ENCODE results near the gene CACUL1.
"Not testable (repeated sequence)": the region's sequence is repeated elsewhere in the genome, so short reads cannot be mapped to it uniquely, and the experiment has no call there.

CACUL1 gene

DNA sequence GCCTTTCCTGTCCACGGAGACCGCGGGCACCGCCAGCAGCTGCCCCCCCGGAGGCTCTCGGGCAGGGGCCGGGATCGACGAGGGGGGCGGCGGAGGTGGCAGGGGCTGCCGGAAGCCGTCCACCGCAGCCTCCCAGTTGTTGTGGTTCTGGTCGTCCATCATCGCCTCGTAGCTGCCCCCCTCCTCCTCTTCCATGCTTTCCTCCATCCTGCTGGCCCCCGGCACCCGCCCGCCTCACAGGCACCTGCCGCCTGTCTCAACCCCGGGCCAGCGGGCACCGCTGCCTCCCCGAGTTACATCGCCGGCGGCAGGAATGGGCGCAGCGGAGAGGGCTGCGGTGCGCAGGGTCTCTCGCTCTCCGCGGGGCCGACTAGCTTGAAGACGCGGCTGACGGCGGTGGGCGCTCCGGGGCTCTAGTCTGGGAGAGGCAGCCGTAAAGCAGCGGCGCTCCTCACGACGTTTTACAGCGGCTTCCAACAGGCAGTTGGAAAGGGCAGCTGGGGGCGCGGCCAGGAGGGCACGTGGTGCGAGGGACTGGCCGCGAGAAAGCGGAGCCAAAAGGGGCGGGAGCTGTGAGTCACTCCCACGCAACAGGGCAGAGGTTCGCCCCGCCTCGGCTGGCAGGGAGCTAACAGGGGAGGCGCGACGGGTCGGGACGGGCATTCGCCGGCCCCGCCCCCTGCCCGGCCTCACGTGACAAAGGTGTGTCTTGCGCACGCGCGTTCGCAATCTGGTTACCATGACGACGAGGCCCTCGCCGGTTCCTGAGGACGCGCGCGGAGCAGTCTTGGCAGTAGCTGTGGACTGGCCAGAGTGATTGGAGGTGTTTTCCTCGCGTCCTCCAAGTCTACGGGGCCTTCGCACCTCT is at the start of gene CACUL1:
Gene CACUL1 (minus strand): TSS at position 415 of the 868 bp plus-strand sequence. CDS start 208 bp downstream, at position 207.
- DNase-seq, result peak; percentile 100

DNA sequence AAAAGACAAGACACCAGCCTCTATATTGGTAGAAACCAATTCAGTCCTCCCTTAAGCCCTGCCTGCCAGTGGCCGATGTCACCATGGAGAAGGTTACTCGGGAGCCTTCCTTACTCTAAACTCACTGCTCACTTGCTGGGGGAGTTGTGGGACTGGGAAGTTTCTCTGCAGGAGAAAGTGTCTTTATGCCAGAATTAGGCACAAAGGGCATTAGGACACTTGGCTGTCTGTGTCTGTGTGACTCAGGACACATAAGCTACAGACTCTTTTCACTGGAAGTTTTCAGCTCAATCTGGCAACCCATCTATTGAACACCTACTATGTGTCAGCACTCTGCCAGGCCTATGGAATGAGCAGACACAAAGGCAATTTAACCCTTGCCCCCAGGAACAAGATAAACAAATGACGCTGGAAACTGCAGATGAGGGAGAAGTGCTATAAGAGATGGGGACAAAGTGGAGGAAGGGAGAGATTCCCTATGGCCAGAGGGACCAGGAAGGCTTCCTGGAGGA is 49.5 kb upstream of the CACUL1 start:
- no peak for DNase-seq

DNA sequence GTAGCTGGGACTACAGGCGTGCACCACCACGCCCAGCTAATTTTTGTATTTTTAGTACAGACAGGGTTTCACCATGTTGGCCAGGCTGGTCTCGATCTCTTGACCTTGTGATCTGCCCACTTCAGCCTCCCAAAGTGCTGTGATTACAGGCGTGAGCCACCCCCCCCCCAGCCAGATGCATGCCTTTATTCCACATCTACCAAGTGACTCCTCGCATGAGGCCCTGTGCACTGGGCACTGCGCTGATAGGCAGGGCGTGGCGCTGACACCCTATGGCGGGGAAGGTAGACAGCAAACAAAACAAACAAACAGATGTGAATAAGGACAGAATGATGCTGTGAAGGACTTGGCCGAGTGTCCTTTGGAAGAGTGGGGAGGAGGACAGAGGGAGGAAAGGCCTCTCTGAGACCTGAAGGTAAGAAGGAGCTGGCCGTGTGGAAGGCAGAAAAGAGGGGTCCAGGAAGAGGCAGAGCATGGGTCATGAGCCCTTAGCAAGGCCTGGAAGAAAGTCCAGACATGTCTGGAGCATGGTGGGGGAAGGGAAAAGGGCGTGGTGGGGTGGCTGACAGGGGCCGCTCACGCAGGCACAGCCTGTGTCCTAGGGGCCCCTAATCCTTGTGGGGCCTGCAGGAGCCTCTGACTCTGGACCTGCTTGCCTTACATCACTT is 47.5 kb upstream of the CACUL1 start:
- no peak for DNase-seq

DNA sequence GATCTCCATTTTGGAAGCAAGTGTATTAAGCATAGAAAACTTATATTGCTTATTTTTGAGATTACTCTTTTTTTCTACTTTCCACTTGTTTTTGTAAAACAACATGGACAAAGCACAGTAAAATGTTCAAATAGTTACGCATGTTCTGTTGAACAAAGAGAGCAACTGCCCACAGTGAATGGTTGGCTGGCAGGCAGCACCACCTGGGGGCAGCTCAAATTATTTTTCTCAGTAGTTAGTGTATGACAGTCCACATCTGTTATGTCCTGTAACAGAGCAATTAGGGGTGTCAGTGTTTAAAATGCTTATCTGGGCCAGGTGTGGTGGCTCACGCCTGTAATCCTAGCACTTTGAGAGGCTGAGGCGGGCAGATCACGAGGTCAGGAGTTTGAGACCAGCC is 46.1 kb upstream of the CACUL1 start:
- no peak for DNase-seq

DNA sequence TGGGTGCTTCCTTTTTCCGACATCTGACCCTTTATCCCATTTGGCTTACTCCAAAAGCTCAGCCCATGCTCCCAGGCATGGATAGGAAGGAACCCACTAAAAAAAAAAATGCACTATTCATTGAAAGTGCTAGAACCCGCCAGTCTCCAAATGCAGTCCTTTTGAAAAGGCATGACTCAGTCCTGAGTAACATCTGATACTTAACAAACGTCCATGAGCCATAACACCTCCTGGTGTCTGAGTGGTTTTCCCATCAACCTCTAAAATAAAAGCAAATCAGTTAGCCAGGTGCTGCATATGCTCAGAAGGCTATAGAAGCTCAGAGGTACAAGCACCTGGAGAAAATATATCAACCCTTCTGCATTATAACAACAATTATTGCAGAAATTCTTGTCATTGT is 45.0 kb upstream of the CACUL1 start:
- DNase-seq, result no peak

DNA sequence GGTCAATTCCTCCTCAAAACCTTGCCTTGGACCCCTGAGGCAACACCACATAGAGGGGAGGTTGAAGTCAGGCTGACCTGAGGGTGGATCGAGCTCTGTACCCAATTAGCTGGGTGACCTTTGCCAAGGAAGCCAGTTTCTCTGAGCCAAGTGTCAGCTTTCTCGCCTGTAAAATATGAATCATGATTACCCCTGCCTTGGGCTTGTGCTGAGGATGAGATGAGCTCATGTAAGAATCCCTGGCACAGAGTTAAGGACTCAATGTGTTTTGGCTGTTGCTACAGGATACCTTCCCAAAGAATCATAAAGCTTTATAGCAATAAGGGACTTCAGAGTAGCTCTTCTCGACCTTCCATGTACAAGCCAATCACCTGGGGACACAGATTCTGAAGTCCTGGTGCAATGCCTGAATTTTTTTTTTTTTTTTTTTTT is 43.5 kb upstream of the CACUL1 start:
- DNase-seq, result no peak

DNA sequence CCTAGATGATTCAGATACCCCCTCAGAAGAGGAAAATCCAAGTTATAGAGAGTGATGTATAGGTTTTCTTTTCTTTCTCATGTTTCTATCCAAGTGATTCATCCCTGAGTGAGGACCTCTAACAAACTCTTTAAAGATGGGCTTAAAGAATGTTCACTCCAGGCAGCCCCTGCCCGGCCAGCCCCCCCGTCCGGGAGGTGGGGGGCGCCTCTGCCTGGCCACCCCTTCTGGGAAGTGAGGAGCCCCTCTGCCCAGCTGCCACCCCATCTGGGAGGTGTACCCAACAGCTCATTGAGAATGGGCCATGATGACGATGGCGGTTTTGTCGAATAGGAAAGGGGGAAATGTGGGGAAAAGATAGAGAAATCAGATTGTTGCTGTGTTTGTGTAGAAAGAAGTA is 40.2 kb upstream of the CACUL1 start:
- not testable (repeated sequence) for DNase-seq

DNA sequence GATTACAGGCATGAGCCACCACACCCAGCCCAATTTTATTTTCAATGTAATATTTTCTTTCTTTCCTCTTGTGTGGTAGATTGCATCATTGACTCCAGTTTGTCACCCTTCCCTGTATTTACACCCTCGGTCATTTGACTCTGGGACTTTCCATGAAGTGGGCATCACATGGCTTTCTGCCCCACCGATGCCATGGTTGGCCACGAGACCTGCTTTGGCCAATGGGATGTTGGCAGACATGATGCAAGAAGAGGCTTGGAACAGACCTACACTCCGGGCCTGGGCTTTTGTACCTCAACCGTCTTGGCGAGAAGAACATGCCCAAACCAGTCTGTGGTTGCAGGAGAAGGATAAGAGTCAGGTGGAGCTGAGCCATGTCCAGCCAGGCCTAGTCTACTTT is 38.8 kb upstream of the CACUL1 start:
- DNase-seq, result no peak

DNA sequence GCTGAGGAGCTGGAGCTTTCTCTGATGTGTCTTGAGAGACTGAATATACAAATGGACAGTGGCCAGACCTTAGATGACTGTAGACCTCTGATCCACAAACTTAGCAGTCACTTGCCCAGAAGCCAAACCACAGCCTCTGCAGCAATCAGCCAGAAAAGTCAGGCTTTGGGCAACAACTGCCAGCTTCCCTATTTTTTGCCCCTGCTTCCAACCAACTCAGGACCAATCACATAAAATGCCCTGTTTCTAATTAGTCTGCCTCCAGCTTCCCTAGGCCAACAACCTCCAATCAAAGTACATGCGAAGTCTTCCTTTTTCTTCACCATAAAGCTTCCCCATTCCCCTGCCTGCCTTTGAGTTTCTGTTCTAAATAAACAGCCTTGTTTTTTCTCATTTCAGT is 37.8 kb upstream of the CACUL1 start:
- DNase-seq, result no peak

DNA sequence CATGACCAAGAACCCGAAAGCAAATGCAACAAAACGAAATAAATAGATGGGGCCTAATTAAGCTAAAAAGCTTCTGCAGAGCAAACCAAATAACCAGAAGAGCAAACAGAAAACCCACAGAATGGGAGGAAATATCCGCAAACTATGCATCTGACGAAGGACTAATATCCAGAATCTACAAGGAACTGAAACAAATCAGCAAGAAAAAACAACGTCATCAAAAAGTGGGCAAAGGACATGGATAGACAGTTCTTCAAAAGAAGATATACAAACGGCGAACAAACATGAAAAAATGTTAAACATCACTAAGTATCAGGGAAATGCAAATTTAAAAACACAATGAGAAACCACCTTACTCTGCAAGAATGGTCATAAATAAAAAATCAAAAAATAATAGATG is 35.3 kb upstream of the CACUL1 start:
- no peak for DNase-seq

DNA sequence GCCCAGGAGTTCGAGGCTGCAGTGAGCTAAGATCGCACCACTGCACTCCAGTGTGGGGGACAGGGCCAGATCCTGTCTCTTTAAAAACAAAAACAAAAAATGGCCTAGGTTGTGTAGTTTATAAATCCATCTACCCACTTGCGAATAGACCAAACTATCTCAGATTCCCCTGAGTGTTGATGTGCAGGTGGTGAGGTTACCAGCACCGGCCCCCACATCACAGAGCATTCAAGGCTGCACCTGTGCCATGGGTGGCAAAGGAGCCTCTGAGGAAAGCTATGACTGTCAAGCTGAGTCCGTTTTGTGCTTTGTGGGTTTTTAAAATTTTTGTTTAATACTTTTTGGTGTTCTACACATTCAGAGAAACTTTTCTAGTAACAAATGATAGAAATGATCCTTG is 30.8 kb upstream of the CACUL1 start:
- no peak for DNase-seq

DNA sequence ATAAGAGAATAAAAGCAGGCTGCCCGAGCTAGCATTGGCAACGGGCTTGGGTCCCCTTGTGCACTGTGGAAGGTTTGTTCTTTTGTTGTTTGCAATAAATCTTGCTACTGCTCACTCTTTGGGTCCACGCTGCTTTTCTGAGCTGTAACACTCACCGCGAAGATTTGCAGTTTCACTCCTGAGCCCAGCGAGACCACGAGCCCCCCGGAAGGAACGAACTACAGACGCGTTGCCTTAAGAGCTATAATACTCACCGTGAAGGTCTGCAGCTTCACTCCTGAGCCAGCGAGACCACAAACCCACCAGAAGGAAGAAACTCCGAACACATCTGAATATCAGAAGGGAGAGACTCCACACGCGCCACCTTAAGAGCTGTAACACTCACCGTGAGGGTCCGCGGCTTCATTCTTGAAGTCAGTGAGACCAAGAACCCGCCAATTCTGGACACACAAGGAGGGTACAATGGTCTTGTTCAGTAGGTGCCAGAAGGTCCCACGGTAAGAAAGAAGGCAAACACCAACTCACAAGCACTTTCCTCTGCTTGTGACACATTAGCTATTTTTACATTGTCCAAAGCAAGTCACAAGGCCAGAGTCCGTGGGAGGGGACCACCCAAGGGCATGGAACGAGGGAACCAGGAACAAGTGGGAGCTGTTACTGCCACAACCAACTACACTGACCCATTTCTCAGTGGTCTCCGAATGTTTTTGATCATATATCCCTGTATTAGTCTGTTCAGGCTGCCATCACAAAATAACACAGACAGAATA is 29.2 kb upstream of the CACUL1 start:
- no peak for DNase-seq

DNA sequence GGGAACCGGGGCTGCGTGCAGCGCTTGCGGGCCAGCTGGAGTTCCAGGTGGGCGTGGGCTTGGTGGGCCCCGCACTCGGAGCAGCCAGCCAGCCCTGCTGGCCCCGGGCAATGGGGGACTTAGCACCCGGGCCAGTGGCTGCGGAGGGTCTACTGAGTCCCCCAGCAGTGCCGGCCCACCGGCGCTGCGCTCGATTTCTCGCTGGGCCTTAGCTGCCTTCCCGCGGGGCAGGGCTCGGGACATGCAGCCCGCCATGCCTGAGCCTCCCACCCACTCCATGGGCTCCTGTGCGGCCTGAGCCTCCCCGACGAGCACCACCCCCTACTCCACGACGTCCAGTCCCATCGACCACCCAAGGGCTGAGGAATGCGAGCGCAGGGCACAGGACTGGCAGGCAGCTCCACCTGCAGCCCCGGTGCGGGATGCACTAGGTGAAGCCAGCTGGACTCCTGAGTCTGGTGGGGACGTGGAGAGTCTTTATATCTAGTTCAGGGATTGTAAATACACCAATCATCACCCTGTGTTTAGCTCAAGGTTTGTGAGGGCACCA is 28.2 kb upstream of the CACUL1 start:
- not testable (repeated sequence) for DNase-seq

DNA sequence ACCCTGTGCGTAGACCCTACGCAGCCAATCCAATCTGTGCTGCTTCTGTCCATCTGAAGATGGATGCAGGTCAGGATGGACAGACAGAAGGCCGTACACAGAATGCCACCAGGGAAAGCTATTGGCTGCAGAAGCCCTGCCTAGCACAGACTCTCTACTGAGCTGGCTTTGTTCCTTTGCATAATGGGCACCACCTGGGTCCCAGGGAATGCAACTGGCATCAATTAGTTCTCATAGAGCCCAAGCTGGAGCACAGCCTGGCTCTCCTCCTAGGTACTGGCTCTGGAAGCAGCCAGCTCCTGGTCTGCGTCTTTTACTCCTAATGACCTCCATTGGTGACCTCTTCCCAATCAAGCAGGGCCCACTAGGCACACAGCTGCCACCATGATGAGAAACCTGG is 26.8 kb upstream of the CACUL1 start:
- DNase-seq, result no peak

DNA sequence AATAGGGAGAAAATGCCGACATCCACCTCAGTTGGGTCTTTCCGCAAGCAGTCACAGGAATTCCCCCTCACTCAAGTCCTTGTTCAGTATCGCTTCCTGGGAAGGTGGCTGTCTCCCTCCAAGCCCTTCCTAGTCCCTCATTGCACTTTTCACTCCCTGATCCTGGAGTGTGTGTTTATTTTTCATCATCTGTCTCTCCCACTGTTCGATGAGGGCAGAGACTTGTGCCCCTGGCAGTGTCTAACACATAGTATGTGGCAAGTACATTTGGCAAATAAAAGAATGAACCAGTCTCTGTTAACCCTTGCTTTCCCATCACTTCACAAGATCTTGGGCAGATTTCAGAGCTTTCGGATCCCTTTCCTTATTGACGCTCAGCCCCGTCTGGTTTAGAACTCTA is 24.0 kb upstream of the CACUL1 start:
- no peak for DNase-seq

DNA sequence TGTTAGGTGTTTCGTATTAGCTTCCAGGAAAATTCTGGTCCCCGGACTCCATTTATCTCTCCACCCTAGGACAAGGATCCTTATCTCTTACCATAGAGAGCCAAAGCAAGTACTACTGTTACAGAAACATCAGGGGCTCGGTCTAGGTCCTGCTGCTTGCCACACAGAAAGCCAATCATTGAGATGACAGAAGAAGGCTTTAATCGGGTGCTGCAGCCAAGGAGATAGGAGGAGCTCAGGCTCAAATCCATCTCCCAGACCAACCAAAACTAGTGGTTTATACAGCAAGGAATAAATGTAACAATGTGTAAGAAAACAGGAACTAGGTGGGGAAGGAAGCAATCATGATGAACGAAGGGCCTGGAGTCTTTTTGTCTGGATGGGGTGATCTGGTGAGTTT is 22.2 kb upstream of the CACUL1 start:
- no peak for DNase-seq

DNA sequence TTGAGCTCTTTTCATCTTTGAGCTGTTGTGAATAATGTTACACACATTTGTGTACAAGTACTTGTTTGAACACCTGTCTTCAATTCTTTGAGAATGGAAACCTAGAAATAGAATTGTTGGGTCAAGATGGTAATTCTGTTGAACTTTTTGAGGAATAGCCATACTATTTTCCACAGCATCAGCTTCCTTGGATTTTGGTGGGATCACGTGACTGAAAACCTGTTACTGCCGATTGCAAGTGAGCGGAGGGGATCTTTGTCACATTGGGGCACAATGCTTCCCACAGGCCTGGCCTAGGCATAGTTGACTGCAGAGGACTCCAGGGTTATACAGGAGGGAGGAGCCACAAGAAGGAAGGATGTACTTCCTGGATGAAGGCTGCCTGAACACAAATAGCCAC is 21.3 kb upstream of the CACUL1 start:
- no peak for DNase-seq

DNA sequence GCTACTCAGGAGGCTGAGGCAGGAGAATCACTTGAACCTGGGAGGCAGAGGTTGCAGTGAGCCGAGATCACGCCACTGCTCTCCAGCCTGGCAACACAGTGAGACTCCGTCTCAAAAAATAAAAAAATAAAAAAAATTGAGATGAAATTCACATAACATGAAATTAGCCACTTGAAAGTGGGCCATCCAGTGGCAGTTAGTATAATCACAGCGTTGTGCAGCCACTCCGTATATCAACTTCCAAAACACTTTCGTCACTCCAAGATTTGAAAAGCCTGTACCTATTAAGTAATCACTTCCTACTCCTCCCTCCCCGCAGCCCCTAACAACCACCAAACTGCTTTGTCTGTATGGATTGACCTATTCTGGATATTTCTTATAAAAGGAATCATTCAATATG is 20.7 kb upstream of the CACUL1 start:
- DNase-seq, result no peak

DNA sequence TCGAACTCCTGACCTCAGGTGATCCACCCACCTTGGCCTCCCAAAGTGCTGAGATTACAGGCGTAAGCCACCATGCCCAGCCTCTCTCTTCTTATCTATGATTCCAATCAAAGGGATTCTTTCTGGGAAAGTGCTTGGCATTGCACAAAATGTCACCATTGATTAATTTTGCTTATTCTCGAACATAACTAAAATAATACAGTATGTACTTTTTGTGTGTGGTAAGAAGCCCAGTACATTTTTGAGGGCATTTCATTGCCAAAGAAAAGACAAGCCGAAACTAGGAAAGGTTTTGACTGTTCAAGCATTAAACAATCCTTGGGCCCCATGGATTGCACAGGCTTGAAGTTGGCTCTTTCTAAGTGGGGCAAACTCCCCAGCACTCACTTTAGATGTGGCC is 18.3 kb upstream of the CACUL1 start:
- no peak for DNase-seq

DNA sequence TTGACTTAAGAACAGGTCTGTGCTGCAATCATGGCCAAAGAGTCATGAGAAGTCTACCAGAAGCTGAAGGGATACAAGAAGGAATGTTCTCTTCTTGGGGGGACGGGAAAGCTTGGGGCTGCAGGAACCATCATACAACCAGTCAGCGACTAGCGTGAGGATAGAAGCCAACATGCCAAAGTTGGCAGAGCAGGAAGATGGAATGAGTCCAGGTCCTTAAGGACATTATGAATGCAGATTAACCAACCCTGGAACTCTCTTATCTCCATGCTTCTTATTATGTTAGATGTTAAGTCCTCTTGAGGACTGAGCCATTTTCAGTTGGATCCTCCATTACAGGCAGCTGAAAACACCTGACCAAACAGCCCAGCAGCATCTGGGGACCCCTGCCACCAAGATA is 17.2 kb upstream of the CACUL1 start:
- DNase-seq, result no peak

DNA sequence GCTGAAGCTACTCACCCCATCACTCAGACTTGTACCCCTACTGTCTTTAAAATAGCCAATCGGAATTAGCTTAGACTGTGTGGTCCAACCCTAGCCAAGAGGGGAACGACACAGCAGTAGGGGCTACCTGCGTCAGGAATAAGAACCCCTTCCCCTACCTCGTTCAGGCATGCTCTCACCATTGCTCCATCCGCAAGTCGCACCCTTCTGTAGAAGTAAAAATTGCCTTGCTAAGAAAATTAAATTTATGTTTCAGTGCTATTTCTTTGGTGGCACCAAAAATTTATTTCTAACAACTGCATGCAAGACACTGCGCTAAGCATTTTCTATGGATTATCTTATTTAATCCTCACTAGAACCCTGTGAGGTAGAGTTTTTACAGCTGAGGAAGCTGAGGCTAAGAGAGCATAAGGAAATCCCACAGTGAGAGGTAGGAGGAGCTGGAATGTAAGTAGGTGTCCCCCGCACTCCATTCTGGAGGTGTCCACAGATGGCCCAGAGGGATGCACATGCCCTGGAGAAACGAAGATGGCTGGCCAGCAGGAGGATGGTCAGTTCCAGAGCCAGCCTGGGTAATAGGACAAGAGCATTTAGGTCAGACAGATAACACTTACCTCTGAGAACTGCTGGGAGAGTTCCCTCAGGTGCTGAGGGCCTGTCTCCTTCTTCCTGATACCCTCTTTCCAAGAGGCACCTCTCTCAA is 15.3 kb upstream of the CACUL1 start:
- DNase-seq, result no peak
